HG03108 (cell line): ENCODE measurements around the gene COL17A1.

Source experiments
- ATAC-seq: cut with Tn5 transposase; IDR thresholded peaks from one replicate; pipeline ENCODE4 v1.9.1; 2021; ENCODE audit warnings: moderate library complexity; ENCODE audit not compliant: unreplicated experiment

Gene COL17A1

DNA sequence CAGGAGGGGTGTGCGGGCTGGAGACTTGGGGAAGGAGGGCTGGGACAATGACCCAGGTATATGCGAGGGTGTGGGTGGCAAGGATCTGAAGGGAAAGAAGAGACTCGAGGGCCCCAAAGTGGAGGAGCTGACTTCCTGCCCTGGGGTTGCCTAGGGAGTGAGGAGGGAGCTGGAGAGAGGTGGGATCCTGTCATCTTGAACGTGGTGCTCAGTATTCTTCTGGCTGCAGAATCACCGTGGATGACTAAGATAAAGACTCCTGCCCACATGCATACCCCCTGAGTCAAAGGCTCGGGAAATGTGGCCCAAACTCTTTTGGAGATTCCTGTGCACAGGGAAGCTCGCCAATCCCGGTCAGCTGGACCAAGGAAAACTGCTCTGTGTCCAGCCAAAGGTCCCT lies 31.2 kb downstream of the COL17A1 start:
- no peak for ATAC-seq

- ATAC-seq, result no peak
Measured at GRCh38 chr10:104053201-104053600, 32.5 kb downstream of the COL17A1 start.

DNA sequence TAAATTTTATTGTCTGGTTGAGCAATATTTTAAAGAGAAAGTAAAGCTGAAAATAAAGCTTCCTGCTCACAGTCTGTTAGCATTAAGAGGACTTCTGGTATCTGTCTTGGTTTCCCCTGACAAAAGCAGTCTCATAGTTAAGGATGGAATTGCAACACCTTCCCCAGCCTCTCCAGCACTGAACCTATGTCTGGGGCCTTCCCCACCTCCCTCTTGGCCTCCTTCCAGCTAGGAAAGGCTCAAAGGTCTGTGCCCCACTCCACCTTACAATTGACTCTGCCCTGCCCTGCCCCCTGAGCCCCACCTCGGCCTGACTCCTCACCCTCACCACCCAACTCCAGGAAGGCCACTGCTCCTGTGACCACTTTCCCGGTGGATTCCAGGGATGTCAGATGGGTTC lies 33.2 kb downstream of the COL17A1 start:
- ATAC-seq, result no peak

DNA sequence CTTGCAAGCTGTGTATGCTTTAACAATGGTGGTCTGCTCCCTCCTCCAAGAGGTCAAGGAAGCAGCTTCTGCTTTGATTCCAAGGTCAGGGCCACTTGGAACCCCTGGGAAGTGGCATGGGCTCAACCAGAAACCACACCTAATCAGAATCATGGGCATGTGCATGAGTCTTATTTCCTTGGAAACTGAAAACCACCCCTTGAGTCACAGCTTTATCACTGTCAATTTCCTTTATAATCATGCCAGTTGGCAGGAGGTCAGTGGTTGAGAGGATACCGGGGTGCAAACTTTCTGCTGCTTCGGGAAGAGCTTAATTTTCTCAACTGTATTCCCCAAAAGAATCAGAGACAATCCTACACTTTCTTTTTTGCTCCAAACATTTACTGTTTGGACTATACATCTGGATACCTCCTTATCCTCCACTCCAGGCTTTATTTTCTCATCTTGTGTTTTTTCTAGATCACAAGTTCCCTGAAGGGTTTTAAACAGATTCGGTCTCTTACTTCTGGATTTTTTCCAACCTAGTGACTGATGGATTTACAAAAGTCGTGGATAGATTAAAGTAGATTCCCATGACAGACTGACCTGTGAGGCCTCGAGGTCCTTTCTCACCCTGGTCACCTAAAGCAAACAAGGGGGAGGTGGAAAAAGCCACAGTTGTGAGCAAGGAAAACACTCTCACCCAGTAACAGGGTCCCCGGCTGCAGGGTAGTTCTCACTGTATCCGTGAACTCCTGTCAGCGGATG lies 36.0 kb downstream of the COL17A1 start:
- ATAC-seq, result no peak

GRCh38 chr10:104046651-104047050 lies 39.0 kb downstream of the COL17A1 start:
- no peak for ATAC-seq

DNA sequence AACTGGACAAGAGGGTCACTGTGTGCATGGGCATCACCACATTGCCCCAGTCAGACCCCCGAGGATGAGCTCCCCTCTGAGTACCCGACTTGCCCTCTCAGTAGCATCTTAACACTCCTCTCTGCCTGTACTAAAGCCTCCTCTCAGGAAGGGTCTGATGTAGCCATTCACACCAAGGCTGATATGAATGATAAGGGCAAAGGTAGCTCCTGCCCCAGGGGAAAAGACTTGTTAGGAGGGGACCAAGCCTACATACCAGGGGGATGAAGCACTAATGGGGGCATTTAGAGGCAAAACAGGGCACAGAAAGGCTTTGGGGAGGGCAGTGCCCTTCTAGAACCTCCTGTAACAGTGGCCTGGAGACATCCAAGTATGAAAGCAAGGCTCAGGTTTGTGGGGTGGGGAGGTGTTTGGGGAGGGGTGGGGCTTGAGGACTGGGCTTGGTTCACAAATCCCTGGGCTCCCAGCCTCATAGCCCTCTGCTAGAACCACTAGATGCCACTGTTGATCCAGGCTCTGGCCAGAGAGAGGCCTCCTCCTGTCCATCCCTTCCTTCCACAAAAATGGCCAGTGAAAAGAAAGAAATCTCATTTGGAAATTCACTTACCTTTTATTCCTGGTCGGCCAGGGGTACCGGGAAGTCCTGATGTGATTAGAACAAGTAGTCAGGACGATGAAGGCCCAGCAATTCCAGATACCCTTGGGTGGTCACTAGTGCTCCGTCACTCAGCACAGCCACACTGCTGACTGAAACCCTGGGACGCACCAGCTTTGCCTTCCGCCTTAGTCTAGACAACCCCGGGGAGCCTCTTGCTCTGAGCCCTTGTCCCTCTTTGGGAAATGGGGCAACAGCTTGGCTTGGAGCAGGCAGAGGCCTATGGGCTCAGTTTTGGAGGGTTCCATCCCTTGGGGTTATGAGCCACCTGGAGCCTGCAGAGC lies 40.3 kb downstream of the COL17A1 start:
- ATAC-seq, result no peak

GRCh38 chr10:104043854-104044253 lies 41.8 kb downstream of the COL17A1 start:
- no peak for ATAC-seq

GRCh38 chr10:104043185-104043830 lies 42.4 kb downstream of the COL17A1 start:
- peak; percentile 43 for ATAC-seq

DNA sequence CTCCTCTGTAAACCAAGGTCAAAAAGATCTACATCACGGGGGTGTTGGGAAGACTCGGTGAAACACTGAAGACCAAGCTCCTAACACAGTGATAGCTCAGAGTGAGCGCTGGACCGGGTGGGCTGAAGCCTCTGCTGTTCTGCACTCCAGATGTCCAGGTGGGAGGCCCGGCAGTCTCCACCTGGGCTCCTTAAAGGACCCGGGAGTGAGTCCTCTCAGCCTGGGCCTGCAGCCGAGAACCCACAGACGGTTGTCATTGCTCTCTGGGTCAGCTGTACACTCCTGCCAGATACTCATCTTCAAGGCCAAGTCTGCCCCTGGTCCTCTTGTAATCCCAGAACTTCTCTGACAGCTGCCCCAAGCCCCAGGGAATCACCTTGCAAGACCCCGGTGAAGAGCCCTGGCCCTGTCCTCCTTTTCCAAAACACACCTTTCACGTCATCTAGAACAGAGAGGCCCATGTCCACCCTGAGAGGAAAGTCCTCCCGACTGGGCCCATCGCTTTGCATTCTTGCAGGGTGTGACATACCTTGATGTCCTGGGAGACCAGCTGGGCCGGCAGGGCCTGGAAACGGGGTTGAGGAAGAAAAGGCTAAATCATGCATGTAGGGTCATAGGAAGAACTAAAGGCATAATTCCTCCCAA lies 43.7 kb downstream of the COL17A1 start:
- ATAC-seq, result no peak

- no peak for ATAC-seq
Measured at GRCh38 chr10:104040862-104041789, 44.6 kb downstream of the COL17A1 start.

DNA sequence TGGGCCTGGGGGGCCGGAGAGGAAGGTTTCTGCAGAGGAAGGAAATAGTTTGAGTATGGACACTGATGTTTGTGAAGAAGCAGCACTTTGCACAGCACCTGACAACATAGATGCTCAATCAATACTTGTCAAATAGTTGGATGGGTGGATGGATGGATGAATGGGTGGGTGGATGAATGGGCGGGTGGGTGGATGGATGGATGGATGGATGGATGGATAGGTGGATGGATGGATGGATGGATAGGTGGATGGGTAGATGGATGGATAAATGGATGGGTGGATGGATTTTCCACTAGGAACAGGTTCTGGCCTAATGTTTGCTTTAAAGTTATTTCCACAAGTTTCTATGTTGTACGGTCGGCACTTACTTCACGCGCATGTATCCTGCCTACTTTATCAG lies 45.3 kb downstream of the COL17A1 start:
- ATAC-seq, result no peak

DNA sequence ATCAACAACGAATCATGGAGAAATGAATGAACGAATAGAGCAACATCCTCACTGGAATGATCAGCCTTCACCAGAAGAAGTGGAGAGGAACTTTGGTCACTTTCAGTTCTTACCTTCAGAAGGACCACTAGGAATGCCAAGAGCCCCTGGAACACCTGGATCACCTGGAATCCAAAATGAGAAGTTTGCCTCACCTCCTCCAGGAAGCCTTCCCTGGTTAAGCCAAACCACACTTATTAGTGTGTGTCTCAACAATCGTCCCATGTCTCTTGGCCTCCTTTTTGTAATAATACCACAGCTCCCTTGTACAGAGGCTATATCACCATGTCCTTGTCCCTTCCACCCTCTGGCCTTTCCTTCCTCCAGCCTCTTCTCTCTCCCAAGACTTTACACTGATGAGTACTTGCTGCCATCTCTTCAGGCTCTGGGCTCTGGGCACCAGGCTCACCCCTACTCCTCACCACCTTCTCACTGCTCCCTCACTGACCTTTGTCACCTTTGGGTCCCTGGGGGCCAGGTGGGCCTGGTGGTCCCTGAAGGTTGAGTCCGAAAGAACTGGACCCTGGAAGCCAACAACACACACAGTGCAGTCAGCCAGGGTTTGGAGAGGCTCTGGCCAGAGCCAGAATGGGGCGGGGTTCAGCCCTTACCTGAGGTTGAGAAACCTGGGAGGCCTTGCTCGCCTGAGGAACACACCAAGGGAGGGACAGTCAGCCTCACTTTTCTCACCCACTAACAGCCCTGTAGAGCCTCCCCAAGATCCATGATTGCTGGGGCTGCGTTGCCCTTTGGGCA lies 46.5 kb downstream of the COL17A1 start:
- no peak for ATAC-seq

DNA sequence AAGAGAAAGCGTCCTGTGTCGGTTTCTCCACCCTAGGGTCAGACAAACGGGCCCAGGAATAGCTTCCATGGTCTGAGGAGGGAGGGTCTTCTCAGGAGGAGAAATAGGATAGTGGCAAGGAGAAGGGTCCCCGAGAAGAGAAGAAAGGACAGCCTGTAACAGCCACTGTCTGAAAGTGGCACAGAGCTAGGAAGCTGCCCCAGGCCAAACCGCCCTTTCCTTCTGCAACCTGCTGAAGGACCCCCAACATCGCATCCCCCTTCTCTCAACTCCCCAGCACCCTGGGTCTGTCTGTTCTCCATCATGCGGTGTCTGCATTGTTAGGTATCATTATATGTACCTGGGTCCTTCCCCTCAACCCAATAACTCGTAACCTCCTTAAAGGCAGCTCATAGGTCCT lies 47.1 kb downstream of the COL17A1 start:
- no peak for ATAC-seq

DNA sequence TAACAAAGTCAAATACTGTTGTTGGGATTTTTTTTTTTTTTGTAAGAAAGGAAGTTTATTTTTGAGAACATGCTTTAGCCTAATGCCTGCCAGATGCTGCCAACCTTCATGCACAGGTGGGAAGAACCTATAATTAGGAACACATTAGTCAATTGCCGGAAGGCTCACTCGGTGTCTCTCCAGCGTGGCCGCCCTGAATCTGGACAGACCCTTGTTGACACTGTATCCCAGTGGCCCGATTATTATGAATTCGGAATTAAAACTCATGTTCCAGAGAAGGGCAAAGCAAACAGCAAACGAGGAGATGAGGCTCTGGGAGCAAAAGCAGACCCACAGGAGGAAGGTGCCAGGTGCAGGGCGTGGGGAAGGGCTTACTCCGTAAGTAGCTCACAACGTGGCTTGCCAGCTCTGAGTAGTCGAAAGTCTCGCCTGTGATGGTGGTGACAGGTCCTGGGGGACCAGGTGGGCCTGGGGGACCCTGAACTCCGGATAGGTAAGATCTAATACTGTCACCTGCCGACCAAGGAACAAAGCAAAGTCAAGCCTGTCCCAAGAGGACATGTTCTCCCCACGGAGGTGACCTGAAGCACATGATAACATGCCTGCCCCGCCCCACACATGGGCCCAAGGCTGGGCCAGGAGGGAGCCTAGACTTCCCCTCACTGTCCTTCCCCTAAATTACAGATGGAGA lies 48.3 kb downstream of the COL17A1 start:
- ATAC-seq, result no peak

DNA sequence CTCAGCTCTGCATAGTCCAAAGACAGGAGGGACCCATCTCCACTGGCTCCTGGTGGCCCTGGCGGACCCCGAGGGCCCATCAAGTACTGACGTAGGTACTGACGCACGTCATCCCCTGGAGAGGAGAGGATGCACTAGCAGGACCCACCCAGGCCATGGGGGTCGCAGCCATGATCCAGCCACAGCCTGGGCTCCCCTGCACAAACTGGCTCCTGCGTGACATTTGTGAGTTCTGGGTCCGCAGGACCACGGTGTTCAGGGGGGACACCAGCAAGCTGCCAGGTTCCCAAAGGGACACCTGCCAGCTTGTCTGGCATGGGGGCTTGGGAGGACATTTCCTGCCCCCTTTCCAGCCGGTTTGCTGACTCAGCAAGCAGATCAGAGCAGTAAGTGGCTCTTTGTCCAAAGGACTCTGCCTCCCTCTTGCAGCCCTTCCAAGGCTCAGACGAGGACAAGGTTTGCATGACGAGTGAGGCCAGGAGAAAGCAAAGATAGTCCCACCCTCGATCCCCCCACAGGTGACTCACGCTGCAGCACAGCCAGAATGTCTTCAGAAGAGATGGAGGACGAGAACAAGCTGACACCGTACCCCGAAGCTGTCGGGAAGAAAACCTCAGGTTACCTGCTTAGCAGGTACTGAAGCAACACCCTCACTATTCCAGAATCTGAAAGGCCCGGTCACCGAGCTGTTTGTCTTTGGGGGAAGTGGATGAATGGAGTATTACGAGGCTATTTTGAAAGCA lies 49.0 kb downstream of the COL17A1 start:
- no peak for ATAC-seq

GRCh38 chr10:104036069-104036384 lies 49.7 kb downstream of the COL17A1 start:
- ATAC-seq, result no peak

GRCh38 chr10:104035194-104036068 lies 50.2 kb downstream of the COL17A1 start:
- ATAC-seq, result no peak
